K562 (cell line): ENCODE data around the gene ARIH1. TPM values are rescaled to one million over a fixed set of nuclear protein-coding genes. Genes with fewer than 3 reads are reported as not detected.
A peak's percentile ranks its signal among the peaks of the same experiment; 100 is the strongest.

Source experiments
- CTCF ChIP-seq, 3 experiments: IDR thresholded peaks in 2 of 3; conservative IDR thresholded peaks in 1 of 3; 2 replicates each; pipeline ENCODE4 v1.5.1; 2011 to 2012; ENCODE audit warnings: low read length in 3 of 3, mild to moderate bottlenecking in 3 of 3, control low read depth in 2 of 3, improper control_type of control experiment in 1 of 3, inconsistent platforms in 1 of 3, low read depth in 1 of 3, mixed read lengths in 1 of 3, moderate library complexity in 1 of 3; ENCODE audit not compliant: insufficient read depth in 2 of 3
- FOS ChIP-seq: IDR thresholded peaks from 3 replicates; pipeline ENCODE4 v1.6.1; 2011; ENCODE audit not compliant: insufficient read length; ENCODE audit errors: extremely low read depth
- KLF10 ChIP-seq: fragments of 250-450 bp; sonication (Bioruptor Pico); IDR thresholded peaks from 2 replicates; pipeline ENCODE4 v1.6.1; 2021; ENCODE audit warnings: matching md5 sums
- NFIC ChIP-seq: fragments of 450-650 bp; IDR thresholded peaks from 2 replicates; pipeline ENCODE4 v1.6.1; 2017; ENCODE audit warnings: mild to moderate bottlenecking, inconsistent platforms
- NR3C1 ChIP-seq: sonication (generic); formaldehyde crosslinking; IDR thresholded peaks from 2 replicates; pipeline ENCODE4 v1.8.1; 2022; ENCODE audit warnings: missing genetic modification reagents
- NRF1 ChIP-seq, 2 experiments: fragments of 450-650 bp; IDR thresholded peaks in 1 of 2; conservative IDR thresholded peaks in 1 of 2; 2 replicates each; pipeline ENCODE4 v1.6.1; 2014; ENCODE audit warnings: mild to moderate bottlenecking in 2 of 2
- RBM17 ChIP-seq: fragments of 200-400 bp; formaldehyde crosslinking; IDR thresholded peaks from 2 replicates; pipeline ENCODE4 v1.6.1; 2017; ENCODE audit warnings: low read depth, mild to moderate bottlenecking, low read length, borderline replicate concordance
- RNF2 ChIP-seq: sonication (generic); IDR thresholded peaks from 2 replicates; pipeline ENCODE4 v1.6.1; 2016
- SNIP1 ChIP-seq: fragments of 450-650 bp; IDR thresholded peaks from 2 replicates; pipeline ENCODE4 v1.7.1; 2017; ENCODE audit warnings: low read depth, mild to moderate bottlenecking
- TEAD4 ChIP-seq, 2 experiments: sonication (generic) in 1 of 2; formaldehyde crosslinking in 1 of 2; IDR thresholded peaks; 2 replicates each; pipeline versions ENCODE4 v1.6.1 to v1.8.0; 2012 to 2022; ENCODE audit warnings: borderline replicate concordance in 1 of 2, inconsistent platforms in 1 of 2, low read length in 1 of 2, mild to moderate bottlenecking in 1 of 2, missing genetic modification reagents in 1 of 2
- THRAP3 ChIP-seq: fragments of 450-650 bp; IDR thresholded peaks from 2 replicates; pipeline ENCODE4 v1.6.1; 2016; ENCODE audit warnings: mild to moderate bottlenecking, inconsistent platforms, borderline replicate concordance
- ZKSCAN1 ChIP-seq: fragments of 150-350 bp; IDR thresholded peaks from 2 replicates; pipeline ENCODE4 v1.6.1; 2016; ENCODE audit warnings: low read depth, low read length
- ZNF780A ChIP-seq: fragments of 250-450 bp; sonication (Bioruptor Pico); IDR thresholded peaks from 2 replicates; pipeline ENCODE4 v1.5.0; 2021; ENCODE audit warnings: mild to moderate bottlenecking
- polyA plus RNA-seq, 8 experiments: library from polyadenylated mRNA; depleted of rRNA in 4 of 8; stranded (reverse) in 5 of 8; unstranded in 3 of 8; fragments of >200 nt; fragmentation: Nextera tagmentation in 2 of 8; fragmentation: Illumina TruSeq in 1 of 8; extraction: Ambion mirVana in 2 of 8; extraction: Trizol in 1 of 8; gene quantifications; 2 replicates each; pipeline versions ENCODE4 v1.2.1 to v1.2.3, GENCODE V29; 2011 to 2014; ENCODE audit warnings: inconsistent platforms in 1 of 8, missing spikeins in 1 of 8
- total RNA-seq, 7 experiments: library from RNA; depleted of rRNA in 6 of 7; stranded (reverse); fragments of >200 nt in 6 of 7; fragmentation: Illumina TruSeq in 2 of 7; extraction: Trizol in 2 of 7; gene quantifications; 2 replicates each; pipeline versions ENCODE4 v1.2.1 to v1.2.3, GENCODE V29; 2011 to 2021; ENCODE audit warnings: low replicate concordance in 1 of 7
- TF ChIP-seq, protein P1 (sequence below): fragments of 450-650 bp; IDR thresholded peaks from 2 replicates; pipeline ENCODE4 v1.6.1; 2018; ENCODE audit not compliant: partially characterized antibody
- TF ChIP-seq, protein P2 (sequence below): fragments of 250-450 bp; sonication (Bioruptor Pico); IDR thresholded peaks from 2 replicates; pipeline ENCODE4 v1.8.0; 2022; ENCODE audit warnings: inconsistent platforms
- TF ChIP-seq, protein P3 (sequence below), 2 experiments: fragments of 450-650 bp in 1 of 2; sonication (generic) in 1 of 2; formaldehyde crosslinking; conservative IDR thresholded peaks; 2 replicates each; pipeline versions ENCODE4 v1.4.0 to v1.8.1; 2020 to 2022; ENCODE audit warnings: mild to moderate bottlenecking in 1 of 2, missing genetic modification reagents in 1 of 2
- TF ChIP-seq, protein P4 (sequence below): fragments of 250-450 bp; sonication (Bioruptor Pico); IDR thresholded peaks from 2 replicates; pipeline ENCODE4 v1.4.0; 2020; ENCODE audit warnings: mild to moderate bottlenecking

The ARIH1 gene
- total and polyA plus RNA-seq, 9 of the 15 experiments (the other 6 are each of a cell fraction or from before 2014, with no cell fraction given), result 17.7 to 125 (median 31.4) TPM

- TF ChIP-seq, protein P1, sequence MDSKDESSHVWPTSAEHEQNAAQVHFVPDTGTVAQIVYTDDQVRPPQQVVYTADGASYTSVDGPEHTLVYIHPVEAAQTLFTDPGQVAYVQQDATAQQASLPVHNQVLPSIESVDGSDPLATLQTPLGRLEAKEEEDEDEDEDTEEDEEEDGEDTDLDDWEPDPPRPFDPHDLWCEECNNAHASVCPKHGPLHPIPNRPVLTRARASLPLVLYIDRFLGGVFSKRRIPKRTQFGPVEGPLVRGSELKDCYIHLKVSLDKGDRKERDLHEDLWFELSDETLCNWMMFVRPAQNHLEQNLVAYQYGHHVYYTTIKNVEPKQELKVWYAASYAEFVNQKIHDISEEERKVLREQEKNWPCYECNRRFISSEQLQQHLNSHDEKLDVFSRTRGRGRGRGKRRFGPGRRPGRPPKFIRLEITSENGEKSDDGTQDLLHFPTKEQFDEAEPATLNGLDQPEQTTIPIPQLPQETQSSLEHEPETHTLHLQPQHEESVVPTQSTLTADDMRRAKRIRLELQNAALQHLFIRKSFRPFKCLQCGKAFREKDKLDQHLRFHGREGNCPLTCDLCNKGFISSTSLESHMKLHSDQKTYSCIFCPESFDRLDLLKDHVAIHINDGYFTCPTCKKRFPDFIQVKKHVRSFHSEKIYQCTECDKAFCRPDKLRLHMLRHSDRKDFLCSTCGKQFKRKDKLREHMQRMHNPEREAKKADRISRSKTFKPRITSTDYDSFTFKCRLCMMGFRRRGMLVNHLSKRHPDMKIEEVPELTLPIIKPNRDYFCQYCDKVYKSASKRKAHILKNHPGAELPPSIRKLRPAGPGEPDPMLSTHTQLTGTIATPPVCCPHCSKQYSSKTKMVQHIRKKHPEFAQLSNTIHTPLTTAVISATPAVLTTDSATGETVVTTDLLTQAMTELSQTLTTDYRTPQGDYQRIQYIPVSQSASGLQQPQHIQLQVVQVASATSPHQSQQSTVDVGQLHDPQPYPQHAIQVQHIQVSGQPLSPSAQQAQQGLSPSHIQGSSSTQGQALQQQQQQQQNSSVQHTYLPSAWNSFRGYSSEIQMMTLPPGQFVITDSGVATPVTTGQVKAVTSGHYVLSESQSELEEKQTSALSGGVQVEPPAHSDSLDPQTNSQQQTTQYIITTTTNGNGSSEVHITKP, result peak; percentile 99
- TF ChIP-seq ZNF780A (CRISPR knock-in tag), result no peak
- no peak for TF ChIP-seq FOS
- 0 out of 2 replicates have a peak, but pooled peaks have one; percentile 33 for TF ChIP-seq SNIP1
- TF ChIP-seq, protein P2, sequence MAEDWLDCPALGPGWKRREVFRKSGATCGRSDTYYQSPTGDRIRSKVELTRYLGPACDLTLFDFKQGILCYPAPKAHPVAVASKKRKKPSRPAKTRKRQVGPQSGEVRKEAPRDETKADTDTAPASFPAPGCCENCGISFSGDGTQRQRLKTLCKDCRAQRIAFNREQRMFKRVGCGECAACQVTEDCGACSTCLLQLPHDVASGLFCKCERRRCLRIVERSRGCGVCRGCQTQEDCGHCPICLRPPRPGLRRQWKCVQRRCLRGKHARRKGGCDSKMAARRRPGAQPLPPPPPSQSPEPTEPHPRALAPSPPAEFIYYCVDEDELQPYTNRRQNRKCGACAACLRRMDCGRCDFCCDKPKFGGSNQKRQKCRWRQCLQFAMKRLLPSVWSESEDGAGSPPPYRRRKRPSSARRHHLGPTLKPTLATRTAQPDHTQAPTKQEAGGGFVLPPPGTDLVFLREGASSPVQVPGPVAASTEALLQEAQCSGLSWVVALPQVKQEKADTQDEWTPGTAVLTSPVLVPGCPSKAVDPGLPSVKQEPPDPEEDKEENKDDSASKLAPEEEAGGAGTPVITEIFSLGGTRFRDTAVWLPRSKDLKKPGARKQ (CRISPR knock-in tag), result no peak
- peak; percentile 33; the same call in 1 of the 2 replicates for TF ChIP-seq NFIC
- no peak for TF ChIP-seq THRAP3
- 0 out of 2 replicates have a peak, but pooled peaks have one; percentile 59 for TF ChIP-seq RNF2
- peak; percentile 71 to 77 for TF ChIP-seq NRF1 (conservative IDR thresholded peaks at IDR 0.05 in 1 of 2, IDR thresholded peaks at IDR 0.05 in 1 of 2)
- no peak for TF ChIP-seq NR3C1 (CRISPR knock-in tag)
- TF ChIP-seq RBM17, result no peak
- TF ChIP-seq TEAD4 (IDR thresholded peaks at IDR 0.05; ENCODE audit: low read length), result no peak
- TF ChIP-seq TEAD4 (CRISPR knock-in tag; IDR thresholded peaks at IDR 0.05; ENCODE audit: borderline replicate concordance), result peak; percentile 89; the same call in 1 of the 2 replicates
- TF ChIP-seq CTCF (IDR thresholded peaks at IDR 0.05 in 2 of 3, conservative IDR thresholded peaks at IDR 0.05 in 1 of 3; ENCODE audit: insufficient read depth in 2 of 3, low read depth in 1 of 3, low read length in 3 of 3), result peak; percentile 45 to 74 (median 63)
- TF ChIP-seq KLF10 (CRISPR knock-in tag), result no peak
- TF ChIP-seq ZKSCAN1, result no peak
- TF ChIP-seq, protein P3, sequence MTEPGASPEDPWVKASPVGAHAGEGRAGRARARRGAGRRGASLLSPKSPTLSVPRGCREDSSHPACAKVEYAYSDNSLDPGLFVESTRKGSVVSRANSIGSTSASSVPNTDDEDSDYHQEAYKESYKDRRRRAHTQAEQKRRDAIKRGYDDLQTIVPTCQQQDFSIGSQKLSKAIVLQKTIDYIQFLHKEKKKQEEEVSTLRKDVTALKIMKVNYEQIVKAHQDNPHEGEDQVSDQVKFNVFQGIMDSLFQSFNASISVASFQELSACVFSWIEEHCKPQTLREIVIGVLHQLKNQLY (CRISPR knock-in tag; conservative IDR thresholded peaks at IDR 0.05), result 0 out of 4 replicates have a peak, but pooled peaks of 1 of the 2 experiments have one; percentile 63
- TF ChIP-seq, protein P4, sequence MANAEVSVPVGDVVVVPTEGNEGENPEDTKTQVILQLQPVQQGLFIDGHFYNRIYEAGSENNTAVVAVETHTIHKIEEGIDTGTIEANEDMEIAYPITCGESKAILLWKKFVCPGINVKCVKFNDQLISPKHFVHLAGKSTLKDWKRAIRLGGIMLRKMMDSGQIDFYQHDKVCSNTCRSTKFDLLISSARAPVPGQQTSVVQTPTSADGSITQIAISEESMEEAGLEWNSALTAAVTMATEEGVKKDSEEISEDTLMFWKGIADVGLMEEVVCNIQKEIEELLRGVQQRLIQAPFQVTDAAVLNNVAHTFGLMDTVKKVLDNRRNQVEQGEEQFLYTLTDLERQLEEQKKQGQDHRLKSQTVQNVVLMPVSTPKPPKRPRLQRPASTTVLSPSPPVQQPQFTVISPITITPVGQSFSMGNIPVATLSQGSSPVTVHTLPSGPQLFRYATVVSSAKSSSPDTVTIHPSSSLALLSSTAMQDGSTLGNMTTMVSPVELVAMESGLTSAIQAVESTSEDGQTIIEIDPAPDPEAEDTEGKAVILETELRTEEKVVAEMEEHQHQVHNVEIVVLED (CRISPR knock-in tag), result peak; percentile 99
These were observed at the start of gene ARIH1 (continued) for GRCh38 chr15:72473614-72474465.
